ENCODE measurements around the gene ALDH2. TPM values are rescaled to one million over a fixed set of nuclear protein-coding genes. Genes with fewer than 3 reads are reported as not detected.
"Not testable (repeated sequence)": the region's sequence is repeated elsewhere in the genome, so short reads cannot be mapped to it uniquely, and the experiment has no call there.

ALDH2 gene
- total RNA-seq, 1 donor from 2014 or later: 18.7 TPM

GRCh38 chr12:111759271-111759670, 7.5 kb upstream of the ALDH2 start:
- DNase-seq (ENCODE audit: low read depth): no peak

- no peak for DNase-seq (ENCODE audit: low read depth)
These were observed 6.7 kb upstream of the ALDH2 start for GRCh38 chr12:111759991-111760390.

GRCh38 chr12:111761099-111761498, 5.6 kb upstream of the ALDH2 start:
- no peak for DNase-seq (ENCODE audit: low read depth)

- peak; percentile 54 for DNase-seq (ENCODE audit: low read depth)
These were observed 5.0 kb upstream of the ALDH2 start for GRCh38 chr12:111761706-111762105.

- DNase-seq (ENCODE audit: low read depth): not testable (repeated sequence)
These were observed 3.2 kb upstream of the ALDH2 start for GRCh38 chr12:111763552-111763951.

- DNase-seq (ENCODE audit: low read depth): no peak
These were observed 2.5 kb upstream of the ALDH2 start for GRCh38 chr12:111764120-111764821.

GRCh38 chr12:111767362-111768158, 827 bp downstream of the ALDH2 start:
- DNase-seq (ENCODE audit: low read depth): peak; percentile 82

- no peak for DNase-seq (ENCODE audit: low read depth)
These were observed 1.6 kb downstream of the ALDH2 start for GRCh38 chr12:111768159-111768895.

GRCh38 chr12:111769599-111769998, 2.9 kb downstream of the ALDH2 start:
- DNase-seq (ENCODE audit: low read depth): no peak

GRCh38 chr12:111773801-111774551, 7.2 kb downstream of the ALDH2 start:
- peak; percentile 98 for DNase-seq (ENCODE audit: low read depth)

- peak; percentile 91 for DNase-seq (ENCODE audit: low read depth)
These were observed 8.8 kb downstream of the ALDH2 start for GRCh38 chr12:111775205-111776193.

GRCh38 chr12:111776836-111777344, 10.2 kb downstream of the ALDH2 start:
- no peak for DNase-seq (ENCODE audit: low read depth)

GRCh38 chr12:111777345-111778045, 10.8 kb downstream of the ALDH2 start:
- peak; percentile 96 for DNase-seq (ENCODE audit: low read depth)

- no peak for DNase-seq (ENCODE audit: low read depth)
These were observed 13.4 kb downstream of the ALDH2 start for GRCh38 chr12:111780166-111780565.

- peak; percentile 61 for DNase-seq (ENCODE audit: low read depth)
These were observed 13.9 kb downstream of the ALDH2 start for GRCh38 chr12:111780615-111781014.

GRCh38 chr12:111781085-111781658, 14.4 kb downstream of the ALDH2 start:
- DNase-seq (ENCODE audit: low read depth): no peak

GRCh38 chr12:111783046-111783445, 16.3 kb downstream of the ALDH2 start:
- no peak for DNase-seq (ENCODE audit: low read depth)

GRCh38 chr12:111784953-111785352, 18.2 kb downstream of the ALDH2 start:
- no peak for DNase-seq (ENCODE audit: low read depth)

GRCh38 chr12:111785651-111786050, 18.9 kb downstream of the ALDH2 start:
- DNase-seq (ENCODE audit: low read depth): peak; percentile 38
